Trophoblast cell (in vitro differentiated cells and primary cell): ENCODE data around the gene BTBD9. TPM values are rescaled to one million over a fixed set of nuclear protein-coding genes. Genes with fewer than 3 reads are reported as not detected.

Experiments used
- DNase-seq, 2 donors: peaks; one replicate each; pipeline ENCODE4 v3.0.0-alpha.2; 2016
- H2AFZ ChIP-seq: 2 replicates; pipeline ENCODE4 v1.6.1; 2013; ENCODE audit warnings: low read length, moderate library complexity, mild to moderate bottlenecking; ENCODE audit not compliant: insufficient read depth, poor library complexity
- H2AK5ac ChIP-seq: 2 replicates; pipeline ENCODE4 v1.6.1; 2013; ENCODE audit warnings: mild to moderate bottlenecking, low read length
- H2BK120ac ChIP-seq: 2 replicates; pipeline ENCODE4 v1.6.1; 2013; ENCODE audit warnings: low read length, mild to moderate bottlenecking, moderate library complexity; ENCODE audit not compliant: insufficient read depth, poor library complexity
- H2BK12ac ChIP-seq: 2 replicates; pipeline ENCODE4 v1.6.1; 2013; ENCODE audit warnings: mild to moderate bottlenecking, low read length, moderate library complexity
- H2BK5ac ChIP-seq: 2 replicates; pipeline ENCODE4 v1.6.1; 2013; ENCODE audit warnings: low read length, low read depth, moderate library complexity, mild to moderate bottlenecking; ENCODE audit not compliant: poor library complexity
- H3K14ac ChIP-seq: 2 replicates; pipeline ENCODE4 v1.6.1; 2013; ENCODE audit warnings: mild to moderate bottlenecking, low read length
- H3K18ac ChIP-seq: 2 replicates; pipeline ENCODE4 v1.6.1; 2013; ENCODE audit warnings: mild to moderate bottlenecking, low read length
- H3K23ac ChIP-seq: 2 replicates; pipeline ENCODE4 v1.6.1; 2013; ENCODE audit warnings: low read length
- H3K27ac ChIP-seq: 2 replicates; pipeline ENCODE4 v1.5.1; 2013; ENCODE audit warnings: low read depth, mild to moderate bottlenecking, inconsistent platforms, low read length, moderate library complexity
- H3K27me3 ChIP-seq: 2 replicates; pipeline ENCODE4 v1.6.1; 2013; ENCODE audit warnings: inconsistent platforms, mild to moderate bottlenecking, low read length, moderate library complexity; ENCODE audit not compliant: insufficient read depth
- H3K36me3 ChIP-seq, 2 experiments: 1 replicate in 1 of 2; 2 replicates in 1 of 2; pipeline ENCODE4 v1.6.1; 2013; ENCODE audit warnings: low read length in 2 of 2, mild to moderate bottlenecking in 2 of 2, moderate library complexity in 1 of 2; ENCODE audit not compliant: insufficient read depth in 2 of 2, control insufficient read depth in 1 of 2
- H3K4ac ChIP-seq: 2 replicates; pipeline ENCODE4 v1.6.1; 2013; ENCODE audit warnings: low read depth, mild to moderate bottlenecking, low read length, moderate library complexity
- H3K4me1 ChIP-seq, 2 experiments: 1 replicate in 1 of 2; 2 replicates in 1 of 2; pipeline ENCODE4 v1.6.1; 2013; ENCODE audit warnings: low read length in 2 of 2, mild to moderate bottlenecking in 2 of 2, moderate library complexity in 1 of 2; ENCODE audit not compliant: insufficient read depth in 2 of 2, control insufficient read depth in 1 of 2
- H3K4me2 ChIP-seq: 2 replicates; pipeline ENCODE4 v1.6.1; 2013; ENCODE audit warnings: inconsistent platforms, mild to moderate bottlenecking, low read length, moderate library complexity
- H3K4me3 ChIP-seq: 2 replicates; pipeline ENCODE4 v1.5.1; 2013; ENCODE audit warnings: mild to moderate bottlenecking, low read depth, low read length, inconsistent platforms
- H3K79me1 ChIP-seq: one replicate; pipeline ENCODE4 v1.6.1; 2013; ENCODE audit warnings: low read length
- H3K79me2 ChIP-seq: 2 replicates; pipeline ENCODE4 v1.6.1; 2013; ENCODE audit warnings: low read length, mild to moderate bottlenecking; ENCODE audit not compliant: control insufficient read depth, insufficient read depth, poor library complexity
- H3K9ac ChIP-seq: 2 replicates; pipeline ENCODE4 v1.6.1; 2013; ENCODE audit warnings: mild to moderate bottlenecking, low read length
- H3K9me3 ChIP-seq: 2 replicates; pipeline ENCODE4 v1.6.1; 2013; ENCODE audit warnings: low read depth, mild to moderate bottlenecking, control low read depth, inconsistent platforms, low read length; ENCODE audit not compliant: insufficient read depth
- H4K12ac ChIP-seq: 2 replicates; pipeline ENCODE4 v1.6.1; 2013; ENCODE audit warnings: low read depth, mild to moderate bottlenecking, low read length, moderate library complexity
- H4K8ac ChIP-seq: 2 replicates; pipeline ENCODE4 v1.6.1; 2013; ENCODE audit warnings: low read depth, mild to moderate bottlenecking, low read length, moderate library complexity
- H4K91ac ChIP-seq: one replicate; pipeline ENCODE4 v1.6.1; 2013; ENCODE audit warnings: low read depth, mild to moderate bottlenecking, low read length, moderate library complexity
- WGBS: extraction: QIAGEN DNeasy Blood & Tissue Kit; methylation state at CpG from one replicate; pipeline ENCODE4 v1.1.7; 2013; ENCODE audit warnings: missing lambda C conversion rate; ENCODE audit not compliant: insufficient read length, insufficient coverage; ENCODE audit errors: extremely low coverage; 5-methylcytosine and 5-hydroxymethylcytosine counted together
- polyA plus RNA-seq: library from polyadenylated mRNA; stranded (reverse); fragments of 200-250 nt; gene quantifications from 2 replicates; pipeline ENCODE4 v1.2.3, GENCODE V29; 2013

The BTBD9 gene
- 4.3 and 4.6 TPM in 2 replicates for polyA plus RNA-seq

DNA sequence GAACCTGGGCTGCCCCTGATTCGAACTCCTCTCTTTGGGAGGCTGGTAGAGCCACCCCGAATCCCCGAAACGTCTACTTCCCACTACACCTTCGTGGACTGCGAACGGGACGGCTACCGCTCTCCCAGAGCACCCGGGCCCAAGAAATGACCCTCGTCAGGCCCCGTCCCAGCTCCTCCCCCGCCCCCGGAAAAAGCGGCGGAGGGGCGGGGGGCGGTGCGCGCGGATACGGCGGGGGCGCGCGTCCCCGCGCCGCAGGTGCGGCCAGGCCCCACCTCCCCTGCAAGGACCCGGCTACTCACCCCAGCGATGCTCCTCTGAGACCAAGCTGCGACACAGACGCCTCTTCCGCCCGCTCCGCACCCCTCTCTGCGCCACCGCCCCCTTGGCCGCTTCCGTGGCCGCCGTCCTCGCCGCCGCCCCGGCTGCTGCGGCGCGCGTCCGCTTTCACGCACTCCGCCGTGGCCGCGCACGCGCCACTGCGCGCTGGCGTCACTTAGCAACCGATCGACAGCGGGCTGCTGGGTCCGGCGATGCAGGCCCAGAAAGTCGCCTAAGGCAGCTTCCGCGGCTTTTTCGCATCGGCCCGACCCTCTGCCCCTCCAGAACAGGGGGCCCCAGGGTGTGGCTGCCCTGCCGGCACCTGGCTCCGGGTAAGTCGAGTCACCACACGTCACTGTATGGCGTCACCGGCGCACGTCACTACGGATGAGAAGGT is at the start of gene BTBD9:
Gene BTBD9 (minus strand): TSS at position 432 of the 718 bp plus-strand sequence.
- Histone ChIP-seq H2BK5ac (peak within 1 kb of the TSS; percentile 63), H3K27ac (peak within 1 kb of the TSS; percentile 69), H3K4me2 (peak within 1 kb of the TSS; percentile 84), H2AK5ac (no peak within 1 kb of the TSS), H3K36me3 (no peaks in the 10 kb centered on the region), H2BK12ac (no peak within 1 kb of the TSS), H3K23ac (no peak within 1 kb of the TSS), H4K91ac (peak within 1 kb of the TSS; percentile 71), H2AFZ (peak within 1 kb of the TSS; percentile 90), H3K9ac (peak within 1 kb of the TSS; percentile 87), H4K12ac (peak within 1 kb of the TSS; percentile 70), H3K18ac (peak within 1 kb of the TSS; percentile 72), H4K8ac (peak within 1 kb of the TSS; percentile 89), H2BK120ac (peak within 1 kb of the TSS; percentile 73), H3K79me2 (peaks cover 4% of the 10 kb centered on the region), H3K9me3 (no peaks in the 10 kb centered on the region), H3K14ac (peak within 1 kb of the TSS; percentile 81), H3K4me1 (peaks cover 0 to 5% of the 10 kb centered on the region in 2 experiments), H3K4ac (peak within 1 kb of the TSS; percentile 42), H3K27me3 (no peaks in the 10 kb centered on the region), H3K79me1 (peaks cover 10% of the 10 kb centered on the region), H3K4me3 (peak within 1 kb of the TSS; percentile 95)
- no CpG with 5 or more reads among the region's 82 CpGs for WGBS
- DNase-seq = peak; percentile 74 to 86

DNA sequence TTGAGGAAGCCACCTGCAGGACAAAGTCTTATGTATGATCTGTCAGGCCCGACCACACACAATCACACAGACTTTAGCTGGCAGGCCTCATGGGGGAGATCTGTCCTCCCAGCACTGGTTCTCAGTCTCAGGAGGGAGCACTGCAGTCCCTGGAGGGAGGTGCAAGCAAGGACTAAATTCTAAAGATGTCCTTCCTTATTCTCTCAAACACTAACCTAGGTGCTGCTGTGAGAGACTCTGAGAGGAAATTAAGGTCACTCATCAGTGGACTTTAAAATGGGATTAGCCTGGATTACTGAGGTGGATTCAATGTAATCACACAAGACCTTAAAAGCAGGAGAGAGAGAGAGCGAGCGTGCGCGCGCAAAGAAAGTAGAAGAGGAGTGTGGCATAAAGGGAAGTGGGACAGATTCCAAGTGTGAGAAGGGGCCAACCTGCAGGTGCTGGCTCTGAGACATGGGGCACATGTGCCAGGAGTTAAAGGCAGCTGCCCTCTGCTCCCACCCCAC is 48.9 kb upstream of the BTBD9 start:
- Histone ChIP-seq H4K12ac (no peak overlapping the region), H3K79me2 (no peaks in the 10 kb centered on the region), H3K9me3 (no peaks in the 10 kb centered on the region), H4K8ac (no peak overlapping the region), H3K79me1 (no peaks in the 10 kb centered on the region), H3K4me3 (no peak overlapping the region), H3K23ac (no peak overlapping the region), H3K9ac (no peak overlapping the region), H4K91ac (no peak overlapping the region), H3K4ac (no peak overlapping the region), H3K4me1 (no peaks in the 10 kb centered on the region), H2BK5ac (no peak overlapping the region), H3K27me3 (no peaks in the 10 kb centered on the region), H3K18ac (no peak overlapping the region), H3K27ac (no peak overlapping the region), H3K14ac (no peak overlapping the region), H3K4me2 (no peak overlapping the region), H3K36me3 (peaks cover 2 to 4% of the 10 kb centered on the region in 2 experiments), H2BK120ac (no peak overlapping the region), H2BK12ac (no peak overlapping the region), H2AK5ac (no peak overlapping the region), H2AFZ (no peak overlapping the region)
- no CpG with 5 or more reads among the region's 6 CpGs for WGBS
- no peak for DNase-seq

GRCh38 chr6:38687549-38687948 is 47.8 kb upstream of the BTBD9 start:
- WGBS = no CpG with 5 or more reads among the region's 1 CpG
- Histone ChIP-seq H3K27me3 (no peaks in the 10 kb centered on the region), H2BK12ac (no peak overlapping the region), H3K4me1 (no peaks in the 10 kb centered on the region), H3K4me2 (no peak overlapping the region), H4K12ac (no peak overlapping the region), H4K8ac (no peak overlapping the region), H4K91ac (no peak overlapping the region), H3K36me3 (peaks cover 4% of the 10 kb centered on the region in 2 experiments), H3K23ac (no peak overlapping the region), H3K9me3 (no peaks in the 10 kb centered on the region), H3K14ac (no peak overlapping the region), H2BK5ac (no peak overlapping the region), H2BK120ac (no peak overlapping the region), H3K79me1 (no peaks in the 10 kb centered on the region), H3K4ac (no peak overlapping the region), H3K27ac (no peak overlapping the region), H3K4me3 (no peak overlapping the region), H3K18ac (no peak overlapping the region), H2AK5ac (no peak overlapping the region), H3K9ac (no peak overlapping the region), H2AFZ (no peak overlapping the region), H3K79me2 (no peaks in the 10 kb centered on the region)
- no peak for DNase-seq

- WGBS = no CpG with 5 or more reads among the region's 2 CpGs
- Histone ChIP-seq H3K18ac (no peak overlapping the region), H2BK12ac (no peak overlapping the region), H3K27ac (no peak overlapping the region), H3K23ac (no peak overlapping the region), H3K9ac (no peak overlapping the region), H2AFZ (no peak overlapping the region), H3K14ac (no peak overlapping the region), H4K8ac (no peak overlapping the region), H4K91ac (no peak overlapping the region), H3K36me3 (peaks cover 4% of the 10 kb centered on the region in 2 experiments), H4K12ac (no peak overlapping the region), H2AK5ac (no peak overlapping the region), H3K4me1 (no peaks in the 10 kb centered on the region), H3K79me1 (no peaks in the 10 kb centered on the region), H3K79me2 (no peaks in the 10 kb centered on the region), H2BK120ac (no peak overlapping the region), H3K4ac (no peak overlapping the region), H3K4me3 (no peak overlapping the region), H3K4me2 (no peak overlapping the region), H3K9me3 (no peaks in the 10 kb centered on the region), H3K27me3 (no peaks in the 10 kb centered on the region), H2BK5ac (no peak overlapping the region)
- DNase-seq = no peak
These were observed 47.3 kb upstream of the BTBD9 start for GRCh38 chr6:38687043-38687353.
